Middle frontal gyrus (tissue), 1 donor: ENCODE results near the gene HS6ST2.

ENCODE experiments used
- DNase-seq: peaks from one replicate; pipeline ENCODE4 v3.0.0-alpha.2; 2015; ENCODE audit warnings: low spot score; ENCODE audit errors: extremely low spot score

Gene HS6ST2

DNA sequence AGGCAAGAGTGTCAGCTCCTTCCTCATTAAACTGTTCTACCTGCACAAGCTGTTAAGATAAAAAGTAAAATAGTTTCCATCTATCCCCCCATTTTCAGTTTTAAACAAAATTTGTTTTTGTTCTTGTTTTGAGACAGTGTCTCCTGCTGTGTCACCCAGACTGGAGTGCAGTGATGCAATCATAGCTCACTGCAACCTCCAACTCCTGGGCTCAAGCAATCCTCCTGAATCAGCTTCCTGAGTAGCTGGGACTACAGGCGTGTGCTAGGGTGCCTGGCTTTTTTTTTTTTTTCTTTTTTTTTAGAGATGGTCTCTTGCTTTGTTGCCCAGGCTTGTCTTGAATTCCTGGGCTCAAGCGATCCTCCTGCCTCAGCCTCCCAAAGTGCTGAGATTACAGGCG lies 105.4 kb downstream of the HS6ST2 start:
- no peak for DNase-seq

DNA sequence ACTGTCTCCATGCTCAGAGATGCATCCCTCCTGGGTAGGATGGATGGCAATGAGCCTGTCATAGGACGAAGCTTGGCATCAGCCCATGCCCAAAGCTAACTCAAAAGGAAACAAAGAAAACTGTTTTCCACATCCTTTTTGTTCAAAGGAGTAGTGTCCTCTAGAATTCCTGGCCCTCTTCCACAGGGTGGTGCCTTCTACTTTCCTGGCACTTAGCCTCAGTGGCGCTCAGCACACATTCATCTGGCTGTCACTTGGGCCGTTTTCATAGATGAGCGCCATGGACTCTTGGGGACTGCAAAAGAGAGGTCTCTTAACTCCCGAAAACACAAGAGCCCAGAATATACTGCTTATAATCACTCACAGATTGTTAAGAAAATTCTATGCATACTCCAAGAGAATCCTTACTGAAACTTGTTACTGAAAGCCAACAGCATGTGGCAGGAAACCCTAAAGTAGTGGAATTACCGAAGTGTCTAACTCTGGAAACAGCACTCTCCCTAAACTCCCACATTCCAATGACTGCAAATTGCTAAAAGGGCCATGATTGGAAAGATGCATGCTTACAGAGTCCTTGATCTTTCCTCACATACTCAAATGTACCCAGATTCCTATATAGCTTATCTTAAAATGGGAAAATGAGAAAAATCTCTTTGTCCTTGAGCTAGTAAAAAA lies 110.0 kb downstream of the HS6ST2 start:
- DNase-seq = no peak

DNA sequence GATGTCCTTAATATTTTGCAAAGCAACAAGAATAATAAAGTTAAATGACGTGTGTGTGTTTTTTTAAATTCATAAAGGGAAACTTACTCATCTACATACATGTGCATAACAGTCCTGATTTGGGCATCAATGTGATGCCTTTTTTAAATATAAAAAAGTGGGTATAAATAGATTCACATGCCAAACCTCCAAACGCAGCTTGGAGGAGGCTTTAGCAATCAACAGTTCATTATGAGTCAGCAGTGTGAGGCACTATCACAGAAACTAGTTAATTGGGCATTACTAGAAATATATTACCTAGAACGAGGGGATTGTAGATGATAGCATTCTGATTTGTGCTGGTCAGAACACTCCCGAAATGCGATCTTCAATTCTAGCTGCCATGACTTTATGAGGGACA lies 115.1 kb downstream of the HS6ST2 start:
- no peak for DNase-seq

DNA sequence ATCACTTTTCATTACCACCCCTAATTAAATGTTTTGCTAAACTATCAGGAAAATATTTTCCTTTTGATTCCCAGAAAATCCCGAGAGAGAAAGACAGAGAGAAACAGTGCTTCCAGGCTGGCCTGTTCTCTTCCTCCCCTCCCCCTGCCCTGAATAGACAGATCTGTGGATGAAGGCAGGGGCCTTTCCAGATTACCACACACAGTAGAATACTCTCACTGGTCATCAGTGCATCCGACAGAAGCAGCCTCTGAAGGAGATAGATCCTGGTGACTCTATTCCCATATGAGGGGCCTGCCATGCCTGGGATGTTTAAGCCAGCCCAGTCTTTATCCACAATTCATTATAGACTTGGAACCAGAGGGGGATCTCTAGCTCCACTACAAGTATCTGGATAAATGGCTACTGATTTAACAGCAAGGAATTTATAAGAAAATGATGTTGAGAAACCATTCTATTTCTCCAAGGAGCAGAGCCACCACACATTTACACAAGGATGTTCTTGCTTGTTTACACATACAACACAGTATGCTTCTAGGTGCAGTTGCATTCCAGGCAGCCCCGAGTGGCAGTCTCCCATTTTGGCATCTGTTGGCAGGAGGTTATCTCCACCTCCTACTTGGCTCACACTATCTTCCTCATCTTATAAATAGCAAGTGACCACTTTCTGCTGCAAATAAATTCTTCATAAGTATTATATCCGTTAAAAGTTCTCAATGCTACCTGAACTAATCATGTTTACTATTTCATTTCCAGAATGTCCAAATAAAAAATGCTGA lies 115.8 kb downstream of the HS6ST2 start:
- no peak for DNase-seq

DNA sequence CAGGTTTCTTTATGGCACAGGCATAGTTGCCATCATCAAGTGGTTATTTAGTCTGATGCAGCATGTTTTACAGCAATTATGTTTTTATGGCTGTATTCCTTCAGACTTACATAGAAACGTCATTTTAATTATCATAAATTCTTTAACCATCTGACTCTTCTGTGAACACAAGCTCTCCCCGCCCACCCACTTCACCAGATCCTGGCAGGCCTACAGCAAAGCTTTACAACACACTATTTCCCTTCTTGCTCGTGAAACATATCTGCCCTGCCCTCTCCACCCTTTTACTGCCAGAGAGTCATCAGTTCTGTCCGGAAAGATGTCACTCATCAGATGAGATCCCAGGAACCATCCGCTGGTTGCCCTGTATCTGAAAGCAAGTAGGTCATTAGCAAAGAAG lies 120.5 kb downstream of the HS6ST2 start:
- DNase-seq = no peak

DNA sequence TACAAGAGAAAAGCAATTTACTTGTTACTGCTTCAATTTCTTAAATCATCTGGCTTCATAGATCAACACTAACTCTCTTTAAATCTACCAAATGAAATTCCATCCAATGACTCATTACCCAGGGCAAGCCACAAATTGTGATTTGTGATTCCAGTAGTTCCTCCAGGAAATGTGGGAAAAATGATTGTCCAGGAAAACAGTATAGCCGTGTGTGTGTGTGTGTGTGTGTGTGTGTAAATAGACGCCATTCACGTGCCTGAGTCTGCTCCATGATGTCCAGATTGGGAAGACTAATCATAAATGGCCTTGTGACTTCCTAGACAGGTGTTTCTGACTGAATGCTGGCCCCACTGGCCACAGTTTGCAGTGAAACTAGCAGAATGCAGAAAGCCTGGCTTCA lies 121.3 kb downstream of the HS6ST2 start:
- no peak for DNase-seq

DNA sequence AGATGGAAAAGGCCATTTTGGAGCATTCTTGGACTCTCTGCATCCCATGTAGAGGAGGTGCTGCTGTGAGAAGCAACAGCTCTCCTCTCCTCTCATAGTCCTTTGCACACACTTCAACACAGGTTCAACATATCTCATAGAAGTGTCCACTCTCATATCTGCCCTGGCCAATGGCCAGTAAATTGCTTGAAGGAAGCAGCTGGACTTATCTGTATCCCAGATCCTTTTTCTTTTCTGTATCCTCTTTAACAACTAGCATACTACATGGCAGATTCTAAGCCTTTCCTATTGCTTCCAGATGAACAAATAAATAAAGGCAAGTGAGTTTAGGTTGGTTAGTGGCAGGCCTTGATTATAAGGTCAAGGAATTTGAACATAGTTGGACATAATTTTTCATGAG lies 122.0 kb downstream of the HS6ST2 start:
- no peak for DNase-seq

DNA sequence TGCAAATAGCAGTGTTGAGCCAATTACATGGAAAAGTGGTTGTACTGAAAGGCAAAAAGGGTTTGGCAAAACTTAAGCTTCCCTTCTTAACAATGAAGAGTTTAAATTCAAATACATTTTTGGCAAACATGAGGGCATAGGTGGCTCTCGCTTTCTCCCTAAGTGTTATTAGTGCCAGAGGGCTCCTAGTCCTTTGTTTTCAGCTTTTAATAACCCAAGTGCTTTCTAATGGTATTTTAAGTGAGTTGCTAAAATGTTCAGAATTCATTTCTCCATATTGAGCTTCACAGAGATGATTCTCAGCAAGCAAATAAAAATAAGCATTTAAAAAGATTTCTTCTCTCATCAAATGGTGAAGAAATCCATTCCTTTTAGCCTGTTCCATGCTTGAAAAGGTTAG lies 123.7 kb downstream of the HS6ST2 start:
- no peak for DNase-seq

DNA sequence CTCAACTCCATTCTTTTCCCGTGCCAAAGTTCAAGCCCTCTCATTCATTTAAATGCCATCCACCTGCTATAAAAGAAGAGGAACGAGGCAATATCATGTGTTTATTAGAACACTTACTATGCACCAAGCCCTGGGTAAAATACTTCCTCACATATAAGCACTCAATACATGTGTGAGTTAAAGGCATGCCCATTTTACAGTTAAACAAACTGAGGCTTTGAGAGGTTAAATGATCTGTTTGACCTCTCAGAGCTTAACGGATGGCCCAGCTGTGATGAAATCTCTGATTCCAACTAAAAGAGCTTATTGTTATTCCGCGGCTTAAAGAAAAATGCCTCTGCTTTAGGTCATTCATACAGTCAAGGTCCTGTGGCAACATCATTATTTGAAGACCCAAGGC lies 124.3 kb downstream of the HS6ST2 start:
- DNase-seq = no peak

DNA sequence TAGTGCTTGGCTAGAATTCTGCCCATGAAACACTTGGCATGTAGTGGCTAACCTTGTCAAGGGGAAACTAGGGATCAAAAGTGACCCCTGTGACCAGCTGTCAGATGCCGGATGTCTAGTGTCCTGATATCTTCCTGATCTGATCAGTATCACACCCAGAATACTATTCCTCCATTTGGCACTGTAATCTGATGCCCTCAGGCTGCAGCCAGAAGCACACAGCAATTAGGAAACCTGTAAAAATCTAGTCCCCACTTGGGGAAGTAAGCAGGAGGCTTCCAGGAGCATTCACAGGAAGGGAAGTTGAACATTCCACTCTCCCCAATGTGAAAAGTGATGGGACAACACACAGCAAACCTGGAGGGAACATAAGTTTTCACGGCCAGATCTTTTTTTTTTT lies 125.1 kb downstream of the HS6ST2 start:
- DNase-seq = no peak

DNA sequence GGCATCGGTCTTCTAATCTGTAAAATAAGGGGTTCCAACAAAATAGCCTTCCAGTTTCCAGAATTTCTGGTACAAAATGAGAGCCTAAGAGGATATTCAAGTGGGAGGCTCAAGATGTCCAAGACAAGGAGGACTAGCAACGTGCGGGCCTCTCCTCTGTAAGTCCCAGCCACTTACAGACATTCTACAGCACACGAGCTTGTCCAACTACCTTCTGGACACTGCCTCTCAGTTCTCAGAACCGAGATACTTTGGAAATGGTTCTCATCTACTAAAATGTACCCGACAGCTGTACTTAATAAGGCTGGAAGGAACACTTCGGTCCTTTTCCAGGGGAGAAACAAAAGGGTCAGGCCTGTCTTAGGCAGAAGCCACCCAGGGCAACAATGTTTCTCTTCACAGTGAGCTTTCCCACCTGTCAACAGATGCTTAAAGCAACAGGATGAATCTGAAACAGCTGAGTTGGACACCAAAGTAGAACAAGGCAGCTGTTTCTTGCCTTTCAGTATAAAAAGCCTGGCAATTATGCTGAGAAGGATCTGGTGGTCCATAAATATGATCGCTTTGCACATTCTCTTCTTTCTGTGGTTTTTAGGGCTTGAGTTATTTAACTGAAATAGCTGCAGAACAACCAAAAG lies 127.0 kb downstream of the HS6ST2 start:
- DNase-seq = no peak

DNA sequence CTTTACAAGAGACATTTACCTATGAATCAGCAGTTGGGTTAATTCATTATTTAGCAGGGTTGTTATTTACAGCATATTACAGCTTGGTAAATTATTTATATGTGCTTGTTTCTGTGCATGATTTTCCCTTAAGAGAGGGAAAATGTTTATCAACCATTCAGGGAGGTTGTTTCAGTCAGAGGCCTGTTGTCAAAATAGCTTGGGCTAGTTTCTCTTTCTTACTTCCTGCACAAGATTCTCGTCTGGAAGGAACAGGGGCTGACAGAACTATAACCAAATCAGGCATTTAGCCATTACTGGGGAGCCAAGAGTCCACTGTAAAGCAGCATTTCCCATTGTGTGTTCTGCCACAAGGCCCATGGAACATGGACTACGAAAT lies 135.8 kb downstream of the HS6ST2 start:
- DNase-seq = no peak

DNA sequence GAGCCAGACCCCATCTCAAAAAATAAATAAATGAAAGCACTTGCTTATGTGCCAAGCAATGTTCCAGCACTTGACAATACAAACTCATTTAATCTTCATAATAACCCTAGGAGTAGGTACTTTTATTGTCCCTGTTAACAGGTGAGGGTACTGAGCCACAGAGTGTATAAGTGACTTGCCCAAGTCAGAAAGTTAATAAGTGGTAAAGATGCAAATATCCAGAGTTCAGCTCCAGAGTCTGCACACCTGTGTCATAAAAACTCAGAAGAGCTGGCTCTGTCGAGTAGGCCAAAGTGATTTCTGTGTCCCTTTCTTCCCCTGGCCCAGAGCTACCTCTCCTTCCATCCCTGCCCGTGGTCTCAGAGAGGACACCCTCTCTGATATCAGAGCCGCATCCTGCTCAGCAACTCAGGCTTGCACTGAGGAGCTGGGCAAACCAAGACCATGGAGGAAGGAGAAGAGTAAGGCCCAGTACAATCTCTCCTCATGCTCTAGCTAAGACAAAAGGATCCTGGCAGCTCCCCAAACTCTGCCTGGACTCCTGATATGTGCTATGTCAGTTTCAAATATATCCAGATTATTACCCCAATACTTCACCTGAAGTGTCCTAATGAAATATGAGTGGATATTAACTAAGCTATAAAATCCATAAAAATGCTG lies 136.3 kb downstream of the HS6ST2 start:
- DNase-seq = no peak

DNA sequence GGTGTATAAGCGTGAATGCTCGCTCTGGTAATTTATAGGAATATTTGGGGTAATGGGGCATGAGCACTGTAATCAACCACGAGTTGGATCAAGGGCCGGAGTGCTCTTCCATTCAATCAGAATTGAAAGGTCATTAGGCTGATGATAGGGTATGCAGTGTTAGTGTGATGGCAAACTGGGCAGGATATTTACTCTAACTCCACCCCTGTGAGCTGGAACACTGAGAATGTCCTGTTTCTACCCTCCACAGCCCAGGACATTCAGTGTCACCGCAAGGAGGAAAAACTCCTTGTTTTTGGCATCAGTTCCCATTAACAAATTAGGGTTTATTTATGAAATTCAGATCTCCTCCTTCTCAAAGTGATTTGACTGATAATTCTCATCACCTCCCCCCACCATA lies 137.8 kb downstream of the HS6ST2 start:
- no peak for DNase-seq

DNA sequence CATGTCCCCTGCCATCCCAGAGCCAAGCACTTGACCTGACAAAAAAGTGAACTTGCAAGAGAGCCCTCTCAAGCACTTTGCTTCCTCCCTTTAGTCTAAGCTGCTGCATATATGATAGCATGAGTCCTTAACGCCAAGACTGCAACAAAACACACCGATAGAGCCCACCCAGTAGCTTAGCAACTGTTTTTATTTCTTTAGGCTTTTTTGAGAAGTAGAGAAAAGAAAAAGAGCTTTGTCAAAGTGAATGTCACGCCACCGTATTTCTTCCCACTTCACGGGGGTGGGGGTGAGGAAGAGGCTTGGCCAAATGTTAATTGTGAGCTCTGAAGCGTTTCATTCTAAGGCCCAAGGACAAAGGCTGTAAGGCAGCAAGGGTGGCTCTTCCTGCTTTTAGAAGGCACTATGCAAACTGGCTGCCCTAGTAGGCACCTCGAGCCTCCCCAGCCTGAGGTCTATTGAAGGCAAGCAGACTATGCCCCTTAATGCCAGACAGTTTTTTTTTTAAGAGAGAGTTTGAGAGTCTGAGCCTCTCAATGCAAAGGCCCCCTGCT lies 138.6 kb downstream of the HS6ST2 start:
- DNase-seq = no peak

DNA sequence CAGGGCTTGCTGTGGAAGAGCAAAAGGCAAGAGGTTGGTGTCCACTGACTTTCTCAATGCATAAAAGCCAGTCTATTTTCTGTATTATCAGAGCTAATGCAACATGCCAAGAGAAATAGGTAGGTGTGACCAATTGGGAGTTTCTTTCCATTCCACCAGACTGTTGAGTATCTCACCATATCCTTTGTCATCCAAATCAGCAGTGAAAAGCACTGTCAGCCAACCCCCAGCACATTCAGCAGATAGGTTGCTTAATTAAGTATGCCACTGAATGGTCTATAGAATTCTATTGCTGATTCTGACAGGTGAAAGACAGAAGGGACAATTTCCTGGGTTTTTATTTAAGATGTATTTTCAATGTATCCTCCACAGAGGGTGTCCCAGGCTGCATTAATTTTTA lies 139.8 kb downstream of the HS6ST2 start:
- DNase-seq = no peak

DNA sequence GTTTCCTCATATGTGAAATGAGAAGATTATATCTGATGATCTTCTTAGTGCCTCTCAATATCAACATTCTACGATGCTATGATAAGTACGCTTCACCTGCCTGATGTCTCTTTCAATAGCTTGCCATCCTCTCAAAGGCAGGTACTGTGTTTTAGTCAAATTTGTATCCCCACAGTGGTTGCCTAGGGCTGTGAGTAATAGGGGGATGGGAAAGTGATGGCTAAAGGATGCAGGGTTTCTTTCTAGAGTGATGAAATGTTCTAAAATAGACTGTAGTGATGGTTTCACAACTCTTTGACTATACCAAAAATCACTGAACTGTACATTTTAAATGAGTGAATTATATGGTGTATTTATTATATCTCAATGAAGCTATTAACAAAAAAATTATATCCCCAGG lies 142.8 kb downstream of the HS6ST2 start:
- DNase-seq = no peak

DNA sequence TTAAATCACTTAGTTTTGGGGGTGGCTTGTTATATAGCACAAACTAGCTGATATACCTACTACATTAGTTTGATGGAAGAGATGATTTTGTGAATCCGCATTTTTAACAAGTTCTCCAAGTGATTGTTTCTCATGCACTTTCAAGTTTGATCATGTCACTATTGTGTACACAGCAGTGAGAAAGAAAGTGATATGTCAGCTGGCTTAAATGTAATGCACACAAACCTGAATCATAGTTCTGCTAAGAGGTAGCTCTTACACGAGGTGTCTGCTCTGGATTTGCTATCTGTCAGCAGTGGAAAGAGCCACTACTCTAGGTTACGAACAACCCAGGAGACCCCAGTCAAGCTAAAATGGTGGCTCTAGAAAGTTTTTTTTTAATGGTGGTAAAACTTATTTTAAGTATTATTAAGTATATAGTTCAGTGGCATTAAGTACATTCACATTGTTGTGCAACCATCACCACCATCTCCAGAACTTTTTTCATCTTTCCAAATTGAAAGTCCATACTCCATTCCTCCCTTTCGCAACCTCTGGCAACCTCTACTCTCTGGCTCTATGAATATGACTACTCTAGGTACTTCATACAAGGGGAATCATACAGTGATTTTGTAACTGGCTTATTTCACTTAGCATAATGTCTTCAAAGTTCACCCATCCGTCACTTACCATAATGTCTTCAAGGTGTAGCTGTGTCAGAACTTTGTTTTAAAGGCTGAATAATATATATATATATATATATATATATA lies 147.3 kb downstream of the HS6ST2 start:
- DNase-seq = no peak

DNA sequence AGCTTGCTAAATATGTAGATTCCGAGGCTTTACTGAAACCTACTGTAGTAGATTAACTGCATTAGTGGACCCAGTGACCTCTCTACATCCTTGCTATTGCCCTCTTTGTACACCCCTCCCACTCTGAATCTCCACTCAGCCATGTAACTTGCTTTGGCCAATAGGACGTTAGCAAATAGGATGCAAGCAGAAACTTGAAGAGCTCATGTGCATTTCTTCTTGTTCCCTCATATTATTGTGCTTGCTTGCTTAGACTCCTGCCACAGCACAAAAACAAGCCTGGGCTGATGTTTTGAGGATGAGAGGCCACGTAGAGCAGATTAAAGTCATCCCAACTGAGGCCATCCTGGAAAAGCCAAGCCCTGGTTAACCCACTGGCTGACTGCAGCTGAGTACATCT lies 147.9 kb downstream of the HS6ST2 start:
- no peak for DNase-seq

DNA sequence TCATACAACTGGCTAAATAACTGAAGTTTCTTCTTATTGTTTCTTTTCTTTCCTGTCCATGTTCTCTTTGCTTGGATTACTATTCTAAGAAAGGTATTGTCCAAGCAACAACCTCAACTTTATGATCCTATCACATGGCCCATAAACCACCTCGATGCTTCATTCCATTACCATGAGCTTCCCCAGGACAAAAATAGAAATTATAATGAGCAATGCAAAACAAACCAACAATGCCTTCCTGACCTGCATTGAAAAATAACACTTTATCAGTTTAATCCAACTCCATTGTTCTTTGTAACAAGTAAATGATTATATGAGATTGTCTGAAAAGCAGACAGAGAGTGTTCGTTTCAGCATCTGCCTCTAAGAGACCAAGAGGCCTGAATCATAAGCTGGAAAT lies 148.8 kb downstream of the HS6ST2 start:
- no peak for DNase-seq

DNA sequence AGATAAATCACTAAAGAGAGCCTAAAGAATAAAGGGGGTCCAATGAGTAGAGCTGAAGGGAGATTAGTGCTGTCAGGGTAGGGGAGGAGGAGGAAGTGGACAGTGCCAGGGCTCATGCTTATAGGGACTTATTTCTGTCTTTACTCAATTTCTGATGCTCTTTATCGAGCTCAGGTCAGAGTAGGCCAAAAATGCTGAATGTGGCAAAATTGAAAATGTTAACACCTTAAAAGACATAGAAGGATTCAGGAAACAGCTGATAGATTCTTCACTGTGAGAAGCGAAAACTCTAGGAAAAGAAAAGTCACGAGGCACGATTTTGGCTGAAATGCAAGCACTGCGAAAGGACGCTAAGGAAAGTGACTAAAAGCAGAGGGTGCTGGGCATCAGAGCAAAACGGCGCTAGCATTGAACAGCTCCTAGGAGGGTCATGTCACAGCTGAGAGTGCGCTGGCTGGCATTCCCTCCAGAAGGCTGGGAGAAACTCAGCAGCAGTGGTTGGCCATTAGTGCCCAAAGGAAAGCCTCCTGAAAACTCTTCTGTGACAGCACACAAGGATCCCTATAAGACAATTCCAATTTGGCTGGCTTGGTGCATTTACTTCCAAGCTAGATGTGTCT lies 150.9 kb downstream of the HS6ST2 start:
- DNase-seq = no peak
